ENCODE measurements around the gene CASK.

DNA sequence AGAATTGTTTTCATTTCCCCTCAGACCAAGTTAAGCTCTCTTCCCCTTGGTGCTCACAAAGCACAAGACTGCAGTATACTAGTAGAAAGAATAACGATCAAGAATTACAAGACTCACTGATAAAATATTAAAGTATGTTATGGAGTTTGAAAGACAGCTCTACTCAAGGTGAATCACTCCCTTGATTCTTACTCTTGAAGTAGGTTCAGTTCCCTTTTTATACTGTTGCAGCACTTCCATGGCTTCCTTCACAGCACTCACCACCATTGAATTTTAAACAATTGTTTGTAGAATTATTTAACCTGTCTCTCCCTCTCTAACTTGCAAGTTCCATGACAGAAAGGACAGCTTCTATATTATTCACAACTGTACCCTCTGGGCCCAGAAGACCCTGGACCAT is 42.2 kb downstream of the CASK start:
- no peak for TF ChIP-seq POLR2A (IDR thresholded peaks at IDR 0.05)
- TF ChIP-seq, protein P1, sequence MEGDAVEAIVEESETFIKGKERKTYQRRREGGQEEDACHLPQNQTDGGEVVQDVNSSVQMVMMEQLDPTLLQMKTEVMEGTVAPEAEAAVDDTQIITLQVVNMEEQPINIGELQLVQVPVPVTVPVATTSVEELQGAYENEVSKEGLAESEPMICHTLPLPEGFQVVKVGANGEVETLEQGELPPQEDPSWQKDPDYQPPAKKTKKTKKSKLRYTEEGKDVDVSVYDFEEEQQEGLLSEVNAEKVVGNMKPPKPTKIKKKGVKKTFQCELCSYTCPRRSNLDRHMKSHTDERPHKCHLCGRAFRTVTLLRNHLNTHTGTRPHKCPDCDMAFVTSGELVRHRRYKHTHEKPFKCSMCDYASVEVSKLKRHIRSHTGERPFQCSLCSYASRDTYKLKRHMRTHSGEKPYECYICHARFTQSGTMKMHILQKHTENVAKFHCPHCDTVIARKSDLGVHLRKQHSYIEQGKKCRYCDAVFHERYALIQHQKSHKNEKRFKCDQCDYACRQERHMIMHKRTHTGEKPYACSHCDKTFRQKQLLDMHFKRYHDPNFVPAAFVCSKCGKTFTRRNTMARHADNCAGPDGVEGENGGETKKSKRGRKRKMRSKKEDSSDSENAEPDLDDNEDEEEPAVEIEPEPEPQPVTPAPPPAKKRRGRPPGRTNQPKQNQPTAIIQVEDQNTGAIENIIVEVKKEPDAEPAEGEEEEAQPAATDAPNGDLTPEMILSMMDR (IDR thresholded peaks at IDR 0.05), result no peak

Data from upper lobe of left lung (tissue), 4 donors.